ENCODE data around the gene DSCAML1. TPM values are rescaled to one million over a fixed set of nuclear protein-coding genes. Genes with fewer than 3 reads are reported as not detected.

DSCAML1 gene
- total RNA-seq, 1 donor from 2014 or later, result 2.5 TPM

DNA sequence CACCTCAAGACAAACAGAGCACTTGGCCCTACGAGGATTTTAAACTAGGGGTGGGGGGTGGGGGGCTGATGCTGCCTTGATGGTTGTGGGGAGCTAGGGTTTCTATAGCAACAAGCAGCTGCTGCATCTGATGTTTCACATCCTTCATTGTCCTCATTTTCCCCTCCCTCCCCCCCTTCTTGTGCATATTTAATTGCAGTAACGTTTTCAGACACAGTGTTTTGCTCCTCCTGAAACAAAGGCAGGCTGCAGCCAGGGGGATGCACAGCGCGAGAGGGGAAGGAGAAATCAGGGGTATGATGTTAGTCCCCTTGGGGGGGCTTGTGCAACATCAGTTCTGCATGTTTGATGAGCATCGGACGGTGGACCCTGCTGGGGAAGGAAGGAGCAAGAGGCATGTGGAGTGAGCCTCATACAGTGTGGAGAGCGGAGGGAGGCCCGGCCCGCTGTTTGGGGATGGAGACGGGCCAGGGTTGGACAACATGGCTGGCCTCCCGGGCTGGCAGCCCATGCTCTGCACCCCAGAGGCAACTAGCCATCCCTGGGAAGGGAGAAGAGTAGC lies 261.1 kb downstream of the DSCAML1 start:
- peaks cover 10% of the 10 kb centered on the region for H3K4me1 Mint-ChIP-seq
- H3K27ac Mint-ChIP-seq, result no peak overlapping the region
- H3K27me3 Mint-ChIP-seq (ENCODE audit: low read depth), result peaks cover 51% of the 10 kb centered on the region
- no peak for DNase-seq (ENCODE audit: low spot score in 2 of 2, unreplicated experiment in 2 of 2)
- no peaks in the 10 kb centered on the region for H3K9me3 Mint-ChIP-seq
- no peak overlapping the region for H3K4me3 Mint-ChIP-seq
- no peaks in the 10 kb centered on the region for H3K36me3 Mint-ChIP-seq
- TF ChIP-seq, protein P1, sequence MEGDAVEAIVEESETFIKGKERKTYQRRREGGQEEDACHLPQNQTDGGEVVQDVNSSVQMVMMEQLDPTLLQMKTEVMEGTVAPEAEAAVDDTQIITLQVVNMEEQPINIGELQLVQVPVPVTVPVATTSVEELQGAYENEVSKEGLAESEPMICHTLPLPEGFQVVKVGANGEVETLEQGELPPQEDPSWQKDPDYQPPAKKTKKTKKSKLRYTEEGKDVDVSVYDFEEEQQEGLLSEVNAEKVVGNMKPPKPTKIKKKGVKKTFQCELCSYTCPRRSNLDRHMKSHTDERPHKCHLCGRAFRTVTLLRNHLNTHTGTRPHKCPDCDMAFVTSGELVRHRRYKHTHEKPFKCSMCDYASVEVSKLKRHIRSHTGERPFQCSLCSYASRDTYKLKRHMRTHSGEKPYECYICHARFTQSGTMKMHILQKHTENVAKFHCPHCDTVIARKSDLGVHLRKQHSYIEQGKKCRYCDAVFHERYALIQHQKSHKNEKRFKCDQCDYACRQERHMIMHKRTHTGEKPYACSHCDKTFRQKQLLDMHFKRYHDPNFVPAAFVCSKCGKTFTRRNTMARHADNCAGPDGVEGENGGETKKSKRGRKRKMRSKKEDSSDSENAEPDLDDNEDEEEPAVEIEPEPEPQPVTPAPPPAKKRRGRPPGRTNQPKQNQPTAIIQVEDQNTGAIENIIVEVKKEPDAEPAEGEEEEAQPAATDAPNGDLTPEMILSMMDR (IDR thresholded peaks at IDR 0.05; ENCODE audit: unreplicated experiment), result no peak

DNA sequence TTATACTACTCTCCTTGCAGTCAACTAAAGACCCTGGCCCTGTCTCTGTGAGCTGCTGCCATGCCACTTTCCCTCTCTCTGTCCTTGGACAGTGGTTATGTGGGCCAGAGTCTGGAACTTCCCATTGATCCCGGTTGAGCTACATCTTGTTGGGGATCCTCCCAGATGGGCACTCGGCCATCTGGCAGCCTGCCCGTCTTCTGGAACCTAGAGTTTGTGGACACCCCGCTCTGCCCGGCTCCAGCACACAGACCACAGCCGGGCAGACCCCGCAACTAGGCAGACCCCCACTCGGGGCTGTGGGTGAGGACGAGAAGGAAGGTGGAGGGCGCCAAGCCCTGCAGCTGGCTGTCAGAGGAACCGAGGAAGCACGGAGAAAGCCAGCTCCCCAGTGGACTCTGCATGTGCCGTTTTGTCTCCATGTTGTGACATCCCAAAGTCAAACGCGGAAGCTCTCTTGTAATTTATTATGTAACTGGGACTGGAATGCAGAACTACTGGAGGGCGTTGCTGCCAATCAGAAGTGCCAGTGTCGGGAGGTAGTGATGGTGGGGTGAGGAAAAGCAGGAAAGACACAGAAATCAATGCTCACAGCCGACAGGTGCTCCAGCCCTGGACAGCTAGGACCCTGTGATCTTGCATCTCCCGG lies 261.7 kb downstream of the DSCAML1 start:
- TF ChIP-seq, protein P1 (IDR thresholded peaks at IDR 0.05; ENCODE audit: unreplicated experiment), result no peak
- Mint-ChIP-seq H3K4me1 (peaks cover 10% of the 10 kb centered on the region), H3K27me3 (ENCODE audit: low read depth) (peaks cover 51% of the 10 kb centered on the region), H3K27ac (no peak overlapping the region), H3K4me3 (no peak overlapping the region), H3K36me3 (no peaks in the 10 kb centered on the region), H3K9me3 (no peaks in the 10 kb centered on the region)
- no peak for DNase-seq (ENCODE audit: low spot score in 2 of 2, unreplicated experiment in 2 of 2)

DNA sequence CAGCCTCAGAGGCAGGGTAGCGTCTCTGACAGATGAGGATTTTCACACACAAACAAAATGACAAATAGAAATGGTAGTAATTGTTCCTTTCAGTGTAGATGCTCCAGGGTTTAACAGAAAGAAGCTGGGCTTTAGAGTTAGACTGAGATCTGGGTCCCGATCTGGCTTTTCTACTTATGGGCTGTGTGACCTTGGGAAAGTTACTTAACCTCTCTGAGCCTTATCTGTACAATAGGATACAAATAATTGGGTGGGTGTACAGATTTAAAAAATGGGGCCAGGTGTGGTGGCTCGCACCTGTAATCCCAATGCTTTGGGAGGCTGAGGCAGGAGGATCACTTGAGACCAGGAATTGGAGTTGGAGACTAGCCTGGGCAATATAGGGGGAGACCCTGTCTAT lies 264.4 kb downstream of the DSCAML1 start:
- Mint-ChIP-seq H3K9me3 (no peaks in the 10 kb centered on the region), H3K27me3 (ENCODE audit: low read depth) (peaks cover 51% of the 10 kb centered on the region), H3K27ac (no peak overlapping the region), H3K36me3 (no peaks in the 10 kb centered on the region), H3K4me1 (no peaks in the 10 kb centered on the region), H3K4me3 (no peak overlapping the region)
- DNase-seq (ENCODE audit: low spot score in 2 of 2, unreplicated experiment in 2 of 2), result no peak
- TF ChIP-seq, protein P1 (IDR thresholded peaks at IDR 0.05; ENCODE audit: unreplicated experiment), result no peak

DNA sequence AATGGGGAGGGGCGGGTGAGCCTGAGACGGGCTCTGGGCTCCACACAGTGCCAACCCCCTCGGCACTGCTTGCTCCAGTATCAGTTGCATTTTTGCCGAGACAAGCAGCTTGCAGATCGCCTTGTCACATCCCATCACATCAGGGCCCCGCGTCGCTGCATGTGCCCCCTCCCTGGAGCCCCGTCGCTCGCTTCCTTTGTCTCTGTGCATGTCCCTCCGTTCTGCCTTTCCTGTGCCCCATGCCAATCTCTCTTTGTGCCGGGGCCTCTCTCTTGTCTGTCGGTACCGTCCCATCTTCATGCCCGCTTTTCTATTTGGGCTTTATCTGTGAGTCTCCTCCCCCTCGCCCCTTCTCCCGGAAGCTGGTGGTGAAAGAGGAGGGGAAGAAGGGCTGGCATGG lies 267.2 kb downstream of the DSCAML1 start:
- Mint-ChIP-seq H3K27ac (no peak overlapping the region), H3K36me3 (no peaks in the 10 kb centered on the region), H3K4me3 (no peak overlapping the region), H3K9me3 (no peaks in the 10 kb centered on the region), H3K4me1 (peaks cover 2% of the 10 kb centered on the region), H3K27me3 (ENCODE audit: low read depth) (peaks cover 30% of the 10 kb centered on the region)
- no peak for DNase-seq (ENCODE audit: low spot score in 2 of 2, unreplicated experiment in 2 of 2)
- TF ChIP-seq, protein P1 (IDR thresholded peaks at IDR 0.05; ENCODE audit: unreplicated experiment), result no peak

DNA sequence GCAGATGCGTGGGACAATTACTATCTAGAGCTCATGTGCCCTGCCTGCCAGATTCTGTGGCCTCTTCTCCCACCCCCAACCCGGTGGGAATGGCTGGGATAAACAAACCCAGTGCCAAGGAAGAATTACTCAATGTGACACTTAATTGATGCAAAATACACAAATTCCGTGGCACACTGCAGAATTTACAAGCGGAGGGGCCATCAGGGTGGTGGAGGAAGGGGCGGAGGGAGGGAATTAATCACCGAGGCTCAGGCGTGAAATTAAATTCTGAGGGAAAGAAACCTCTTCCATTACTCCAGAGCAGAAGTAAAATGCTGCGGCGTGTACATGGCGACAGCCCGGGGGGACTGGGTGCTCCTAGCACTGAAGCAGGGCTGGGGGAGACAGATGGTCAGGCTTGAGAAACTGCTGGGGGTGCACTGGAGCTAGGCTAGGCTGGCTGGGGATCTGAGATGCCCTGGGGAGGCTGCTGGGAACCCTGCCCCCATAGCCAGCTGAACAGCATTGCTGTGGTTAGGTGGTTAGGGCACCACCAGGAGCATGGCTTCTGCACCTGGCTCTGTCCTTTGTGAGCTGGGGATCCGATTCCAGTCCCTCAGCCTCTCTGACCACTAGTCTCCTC lies 268.8 kb downstream of the DSCAML1 start:
- Mint-ChIP-seq H3K27ac (no peak overlapping the region), H3K4me3 (no peak overlapping the region)
- DNase-seq (ENCODE audit: low spot score in 2 of 2, unreplicated experiment in 2 of 2), result no peak

More for the DNA sequence above, 268.8 kb downstream of the DSCAML1 start:
- Mint-ChIP-seq H3K9me3 (no peaks in the 10 kb centered on the region), H3K27me3 (ENCODE audit: low read depth) (peaks cover 18% of the 10 kb centered on the region), H3K4me1 (peaks cover 2% of the 10 kb centered on the region), H3K36me3 (no peaks in the 10 kb centered on the region)
- TF ChIP-seq, protein P1 (IDR thresholded peaks at IDR 0.05; ENCODE audit: unreplicated experiment), result no peak
